Kidney epithelial cell (primary cell): ENCODE results near the gene SLC16A9. TPM values are rescaled to one million over a fixed set of nuclear protein-coding genes. Genes with fewer than 3 reads are reported as not detected.
A peak's percentile ranks its signal among the peaks of the same experiment; 100 is the strongest.

Experiments
- DNase-seq: peaks from one replicate; pipeline ENCODE4 v3.0.0-alpha.2; 2010; ENCODE audit warnings: low read depth
- H3K27me3 ChIP-seq: 2 replicates; pipeline ENCODE4 v1.6.0; 2011; ENCODE audit warnings: low read length; ENCODE audit not compliant: control insufficient read depth, insufficient read depth
- H3K36me3 ChIP-seq: 2 replicates; pipeline ENCODE4 v1.5.1; 2011; ENCODE audit warnings: low read length; ENCODE audit not compliant: control insufficient read depth, insufficient read depth
- H3K4me3 ChIP-seq: 2 replicates; pipeline ENCODE4 v1.5.1; 2011; ENCODE audit warnings: low read depth, mild to moderate bottlenecking, control low read depth, low read length
- CTCF ChIP-seq: IDR thresholded peaks from 2 replicates; pipeline ENCODE4 v1.5.1; 2011; ENCODE audit warnings: mild to moderate bottlenecking, moderate library complexity, low read length, control low read depth, inconsistent platforms; ENCODE audit not compliant: insufficient read depth, poor library complexity, severe bottlenecking
- total RNA-seq: library from RNA; depleted of rRNA; stranded (reverse); fragments of >200 nt; gene quantifications from 2 replicates; pipeline ENCODE4 v1.2.3, GENCODE V29; 2015

The SLC16A9 gene
- total RNA-seq, 1 donor from 2014 or later = 10.4 TPM

DNA sequence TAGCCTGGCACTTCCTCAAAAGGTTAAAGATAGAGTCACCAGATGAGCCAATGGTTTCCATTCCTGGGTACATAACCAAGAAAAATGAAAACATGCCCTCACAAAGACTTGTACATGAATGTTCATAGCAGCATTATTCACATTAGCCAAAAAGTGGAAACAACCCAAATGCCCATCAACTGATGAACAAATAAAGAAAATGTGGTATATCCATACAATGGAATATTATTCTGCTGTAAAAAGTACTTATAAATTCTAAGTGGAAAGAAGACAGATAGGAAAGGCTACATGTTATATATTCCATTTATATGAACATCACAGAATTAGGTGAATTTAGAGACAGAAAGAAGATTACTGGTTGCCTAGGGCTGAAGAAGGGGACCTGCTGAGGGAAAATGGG, 10.7 kb upstream of the SLC16A9 start:
- no peaks in the 10 kb centered on the region for H3K27me3 ChIP-seq
- no peak overlapping the region for H3K4me3 ChIP-seq
- DNase-seq = no peak
- H3K36me3 ChIP-seq = no peaks in the 10 kb centered on the region
- no peak for TF ChIP-seq CTCF

DNA sequence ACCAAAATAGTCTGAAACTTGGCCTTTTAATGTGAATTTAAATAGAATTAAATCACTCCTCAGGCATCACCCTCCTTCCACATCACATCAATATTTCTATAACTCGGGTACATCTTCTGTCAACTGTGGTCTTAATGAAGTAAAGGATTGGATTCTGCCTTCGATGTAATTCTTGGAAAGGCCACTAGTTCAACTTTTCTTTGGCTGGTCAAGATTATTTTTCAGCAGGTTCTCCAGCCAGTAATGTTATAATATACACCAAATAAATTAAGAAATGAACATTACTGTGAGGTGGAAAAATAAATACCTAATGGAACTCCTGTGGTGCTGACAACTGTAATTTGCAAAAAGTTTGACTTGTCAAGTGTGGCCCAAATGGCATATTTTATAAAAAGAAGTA, 9.7 kb upstream of the SLC16A9 start:
- no peak for DNase-seq
- H3K27me3 ChIP-seq = no peaks in the 10 kb centered on the region
- H3K36me3 ChIP-seq = no peaks in the 10 kb centered on the region
- TF ChIP-seq CTCF = peak; percentile 15
- no peak overlapping the region for H3K4me3 ChIP-seq

GRCh38 chr10:59718257-59718656, 8.6 kb upstream of the SLC16A9 start:
- no peaks in the 10 kb centered on the region for H3K27me3 ChIP-seq
- no peak for TF ChIP-seq CTCF
- DNase-seq = no peak
- H3K36me3 ChIP-seq = no peaks in the 10 kb centered on the region
- no peak overlapping the region for H3K4me3 ChIP-seq

DNA sequence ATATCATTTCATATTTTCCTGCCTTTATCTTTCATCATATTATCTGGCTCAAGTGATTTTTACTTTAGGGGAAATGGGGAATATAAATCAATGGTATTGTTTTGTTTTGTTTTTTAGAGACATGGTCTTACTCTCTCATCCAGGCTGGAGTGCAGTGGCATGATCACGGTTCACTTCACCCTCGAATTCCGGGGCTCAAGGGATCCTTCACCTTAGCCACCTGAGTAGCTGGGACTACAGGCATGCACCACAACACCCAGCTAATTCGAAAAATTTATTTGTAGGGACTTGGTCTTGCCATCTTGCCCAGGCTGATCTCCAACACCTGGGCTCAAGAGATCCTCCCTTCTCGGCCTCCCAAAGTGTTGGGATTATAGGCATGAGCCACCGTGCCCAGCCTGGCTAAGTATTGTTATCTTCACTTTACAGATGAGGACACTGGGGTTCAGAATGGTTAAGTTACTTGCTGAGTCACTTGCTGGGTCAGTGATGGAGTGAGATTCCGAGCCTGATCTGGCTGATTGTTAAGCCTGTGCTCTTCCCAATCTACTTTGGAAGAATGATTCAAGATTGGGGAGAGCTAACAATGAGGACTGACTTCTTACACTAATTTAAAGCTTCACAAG, 3.7 kb upstream of the SLC16A9 start:
- peaks cover 14% of the 10 kb centered on the region for H3K27me3 ChIP-seq
- H3K36me3 ChIP-seq = no peaks in the 10 kb centered on the region
- no peak for TF ChIP-seq CTCF
- no peak overlapping the region for H3K4me3 ChIP-seq
- DNase-seq = no peak

- no peak for DNase-seq
- H3K27me3 ChIP-seq = peaks cover 14% of the 10 kb centered on the region
- TF ChIP-seq CTCF = no peak
- no peak overlapping the region for H3K4me3 ChIP-seq
- no peaks in the 10 kb centered on the region for H3K36me3 ChIP-seq
Observed at GRCh38 chr10:59711871-59712494, 2.3 kb upstream of the SLC16A9 start.
